ENCODE measurements around the gene DCLK1. TPM values are rescaled to one million over a fixed set of nuclear protein-coding genes. Genes with fewer than 3 reads are reported as not detected.

The DCLK1 gene
- total RNA-seq, 1 experiment from 2014 or later: not detected

DNA sequence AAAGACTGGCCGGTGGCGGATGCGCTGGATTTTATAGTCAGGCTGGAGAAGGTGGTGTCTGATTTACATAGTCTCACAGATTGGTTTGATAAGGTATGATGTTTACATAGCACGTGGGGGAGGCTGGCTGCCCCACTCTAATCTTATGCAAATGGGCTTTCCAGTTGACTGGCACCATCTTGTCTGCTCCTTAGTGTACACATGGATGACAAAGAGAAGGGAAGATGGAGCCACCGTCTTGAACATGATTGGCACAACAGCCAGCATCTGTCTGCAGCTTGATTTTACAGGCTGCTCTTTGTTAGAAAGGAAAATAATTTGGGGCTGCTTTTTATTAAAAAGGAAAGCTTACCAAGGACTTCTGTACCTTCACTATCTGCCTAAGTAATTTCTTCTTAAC is 389.5 kb downstream of the DCLK1 start:
- no peaks in the 10 kb centered on the region for H3K4me1 Mint-ChIP-seq (ENCODE audit: low read depth, unreplicated experiment)
- DNase-seq: no peak
- ChIA-PET POLR2A (no interaction called here), CTCF (no interaction called here)
- Histone ChIP-seq H3K36me3 (ENCODE audit: control insufficient read depth, insufficient read depth, low read length) (no peaks in the 10 kb centered on the region), H3K4me1 (no peaks in the 10 kb centered on the region), H3K9me3 (no peaks in the 10 kb centered on the region; the same call in 1 of the 2 replicates), H3K4me3 (ENCODE audit: low read depth, low read length) (no peak overlapping the region), H3K27me3 (replicated peaks; ENCODE audit: control insufficient read depth, insufficient read depth, low read length) (no peaks in the 10 kb centered on the region)
- H3K27ac Mint-ChIP-seq (ENCODE audit: unreplicated experiment): no peak overlapping the region
- no peaks in the 10 kb centered on the region for H3K36me3 Mint-ChIP-seq (ENCODE audit: insufficient read depth, unreplicated experiment)
- no TSS peak for BruUV-seq (replicated peaks)
- H3K9me3 Mint-ChIP-seq (ENCODE audit: unreplicated experiment): no peaks in the 10 kb centered on the region
- intact Hi-C loops (cut with micrococcal nuclease; ENCODE audit: unreplicated experiment): no loop called here
- H3K27me3 Mint-ChIP-seq (ENCODE audit: insufficient read depth, unreplicated experiment): no peaks in the 10 kb centered on the region
- no peak overlapping the region for H3K4me3 Mint-ChIP-seq (ENCODE audit: unreplicated experiment)
- TF ChIP-seq, protein P1, sequence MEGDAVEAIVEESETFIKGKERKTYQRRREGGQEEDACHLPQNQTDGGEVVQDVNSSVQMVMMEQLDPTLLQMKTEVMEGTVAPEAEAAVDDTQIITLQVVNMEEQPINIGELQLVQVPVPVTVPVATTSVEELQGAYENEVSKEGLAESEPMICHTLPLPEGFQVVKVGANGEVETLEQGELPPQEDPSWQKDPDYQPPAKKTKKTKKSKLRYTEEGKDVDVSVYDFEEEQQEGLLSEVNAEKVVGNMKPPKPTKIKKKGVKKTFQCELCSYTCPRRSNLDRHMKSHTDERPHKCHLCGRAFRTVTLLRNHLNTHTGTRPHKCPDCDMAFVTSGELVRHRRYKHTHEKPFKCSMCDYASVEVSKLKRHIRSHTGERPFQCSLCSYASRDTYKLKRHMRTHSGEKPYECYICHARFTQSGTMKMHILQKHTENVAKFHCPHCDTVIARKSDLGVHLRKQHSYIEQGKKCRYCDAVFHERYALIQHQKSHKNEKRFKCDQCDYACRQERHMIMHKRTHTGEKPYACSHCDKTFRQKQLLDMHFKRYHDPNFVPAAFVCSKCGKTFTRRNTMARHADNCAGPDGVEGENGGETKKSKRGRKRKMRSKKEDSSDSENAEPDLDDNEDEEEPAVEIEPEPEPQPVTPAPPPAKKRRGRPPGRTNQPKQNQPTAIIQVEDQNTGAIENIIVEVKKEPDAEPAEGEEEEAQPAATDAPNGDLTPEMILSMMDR (IDR thresholded peaks at IDR 0.05; ENCODE audit: insufficient read depth in 1 of 2, low read depth in 1 of 2, low read length in 1 of 2, severe bottlenecking in 1 of 2, unreplicated experiment in 1 of 2): no peak

DNA sequence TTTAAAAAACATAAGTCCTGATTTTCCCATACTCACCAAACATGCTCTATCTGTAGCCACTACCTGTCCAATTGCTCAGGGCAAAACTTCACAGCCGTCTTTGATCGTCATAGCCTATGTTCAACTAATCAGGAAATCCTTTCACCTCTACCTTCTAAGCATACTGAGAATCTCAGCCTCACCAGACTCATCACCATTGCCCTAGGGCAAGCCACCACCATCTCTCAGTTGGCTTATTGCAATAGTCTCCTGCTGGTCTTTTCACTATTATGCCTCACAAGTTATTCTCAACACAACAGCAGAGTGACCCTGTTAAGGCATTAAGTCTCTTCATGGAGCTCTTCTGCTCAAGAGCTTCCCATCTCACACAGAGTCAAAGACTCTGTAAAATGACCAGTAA is 394.3 kb downstream of the DCLK1 start:
- BruUV-seq (replicated peaks): no TSS peak
- H3K4me3 ChIP-seq (ENCODE audit: low read depth, low read length): no peak overlapping the region
- POLR2A ChIA-PET: no interaction called here
- CTCF ChIA-PET: no interaction called here
- Mint-ChIP-seq H3K9me3 (ENCODE audit: unreplicated experiment) (no peaks in the 10 kb centered on the region), H3K36me3 (ENCODE audit: insufficient read depth, unreplicated experiment) (no peaks in the 10 kb centered on the region), H3K27ac (ENCODE audit: unreplicated experiment) (no peak overlapping the region), H3K27me3 (ENCODE audit: insufficient read depth, unreplicated experiment) (peaks cover 3% of the 10 kb centered on the region), H3K4me1 (ENCODE audit: low read depth, unreplicated experiment) (no peaks in the 10 kb centered on the region), H3K4me3 (ENCODE audit: unreplicated experiment) (no peak overlapping the region)
- no peaks in the 10 kb centered on the region for H3K27me3 ChIP-seq (replicated peaks; ENCODE audit: control insufficient read depth, insufficient read depth, low read length)
- DNase-seq: no peak
- intact Hi-C loops (cut with micrococcal nuclease; ENCODE audit: unreplicated experiment): no loop called here
- no peaks in the 10 kb centered on the region for H3K36me3 ChIP-seq (ENCODE audit: control insufficient read depth, insufficient read depth, low read length)
- TF ChIP-seq, protein P1 (IDR thresholded peaks at IDR 0.05; ENCODE audit: insufficient read depth in 1 of 2, low read depth in 1 of 2, low read length in 1 of 2, severe bottlenecking in 1 of 2, unreplicated experiment in 1 of 2): no peak
- no peaks in the 10 kb centered on the region for H3K4me1 ChIP-seq
- no peaks in the 10 kb centered on the region for H3K9me3 ChIP-seq

DNA sequence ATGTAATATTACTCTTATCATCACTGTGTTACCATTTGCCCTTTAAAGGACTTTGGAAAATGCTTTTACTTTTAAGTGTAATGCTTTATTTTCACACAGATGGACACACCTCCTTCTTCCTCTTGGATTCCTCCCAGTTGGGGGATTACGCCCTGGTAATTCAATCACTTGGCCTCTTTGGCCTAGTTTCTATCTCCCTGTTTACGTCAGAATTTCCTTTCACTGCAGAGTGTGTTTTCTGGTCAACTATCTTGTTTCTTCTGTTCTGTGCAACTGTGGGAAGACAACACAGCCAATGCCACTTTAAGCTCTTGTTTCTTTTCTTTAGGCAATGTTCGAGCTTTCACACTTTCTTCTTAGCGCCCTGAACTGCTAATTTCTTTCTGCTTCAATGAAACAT is 397.4 kb downstream of the DCLK1 start:
- H3K36me3 Mint-ChIP-seq (ENCODE audit: insufficient read depth, unreplicated experiment): no peaks in the 10 kb centered on the region
- no peaks in the 10 kb centered on the region for H3K9me3 Mint-ChIP-seq (ENCODE audit: unreplicated experiment)
- no TSS peak for BruUV-seq (replicated peaks)
- H3K4me3 ChIP-seq (ENCODE audit: low read depth, low read length): no peak overlapping the region
- CTCF ChIA-PET: no interaction called here
- no peak overlapping the region for H3K27ac Mint-ChIP-seq (ENCODE audit: unreplicated experiment)
- no peaks in the 10 kb centered on the region for H3K9me3 ChIP-seq
- no peak overlapping the region for H3K4me3 Mint-ChIP-seq (ENCODE audit: unreplicated experiment)
- no peaks in the 10 kb centered on the region for H3K36me3 ChIP-seq (ENCODE audit: control insufficient read depth, insufficient read depth, low read length)
- H3K4me1 ChIP-seq: no peaks in the 10 kb centered on the region
- TF ChIP-seq, protein P1 (IDR thresholded peaks at IDR 0.05; ENCODE audit: insufficient read depth in 1 of 2, low read depth in 1 of 2, low read length in 1 of 2, severe bottlenecking in 1 of 2, unreplicated experiment in 1 of 2): no peak
- no peaks in the 10 kb centered on the region for H3K27me3 ChIP-seq (replicated peaks; ENCODE audit: control insufficient read depth, insufficient read depth, low read length)
- no peak for DNase-seq
- POLR2A ChIA-PET: no interaction called here
- H3K27me3 Mint-ChIP-seq (ENCODE audit: insufficient read depth, unreplicated experiment): peaks cover 4% of the 10 kb centered on the region
- H3K4me1 Mint-ChIP-seq (ENCODE audit: low read depth, unreplicated experiment): no peaks in the 10 kb centered on the region
- intact Hi-C loops (cut with micrococcal nuclease; ENCODE audit: unreplicated experiment): no loop called here
